ENCODE data around the gene CEP350. TPM values are rescaled to one million over a fixed set of nuclear protein-coding genes. Genes with fewer than 3 reads are reported as not detected.

Gene CEP350
- total and polyA plus RNA-seq, 2 of the 4 experiments (the other 2 are of a cell fraction), result 5.0 to 36.4 TPM

DNA sequence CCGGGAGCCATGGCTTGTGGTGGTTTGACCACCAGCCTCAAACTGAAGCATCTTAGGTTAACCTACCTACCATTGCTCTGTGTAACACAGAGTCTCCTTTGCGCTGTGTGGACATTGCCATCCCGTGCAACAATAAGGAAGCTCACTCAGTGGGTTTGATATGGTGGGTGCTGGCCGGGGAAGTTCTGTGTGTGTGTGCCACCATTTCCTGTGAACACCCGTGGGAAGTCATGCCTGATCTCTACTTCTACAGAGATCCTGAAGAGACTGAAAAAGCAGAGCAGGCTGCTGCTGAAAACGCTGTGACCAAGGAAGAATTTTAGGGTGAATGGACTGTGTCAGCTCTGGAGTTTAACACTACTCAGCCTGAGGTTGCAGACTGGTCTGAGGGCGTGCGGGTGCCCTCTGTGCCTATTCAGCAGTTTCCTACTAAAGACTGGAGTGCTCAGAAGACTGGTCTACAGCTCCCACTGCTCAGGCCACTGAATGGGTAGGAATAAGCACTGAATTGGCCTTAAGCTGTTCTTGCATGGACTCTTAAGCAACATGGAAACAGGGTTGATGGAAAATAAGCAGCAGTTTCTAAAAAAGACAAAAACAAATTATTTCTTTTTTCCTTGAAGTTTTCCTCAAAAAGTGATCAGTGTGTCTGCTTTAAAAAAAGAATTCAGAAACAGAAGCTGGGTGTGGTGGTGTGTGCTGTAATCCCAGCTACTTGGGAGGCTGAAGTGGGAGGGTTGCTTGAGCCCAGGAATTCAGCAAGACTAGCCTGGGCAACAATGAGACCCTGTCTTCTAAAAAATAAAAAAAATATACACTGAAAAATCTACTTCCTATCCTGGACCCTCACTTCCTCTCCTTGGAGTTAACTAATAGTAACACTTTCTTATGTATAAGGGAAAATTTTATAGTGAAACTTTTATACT, 14.6 kb downstream of the CEP350 start:
- H3K9me1 ChIP-seq (ENCODE audit: insufficient read depth, low read length), result peaks cover 7% of the 10 kb centered on the region
- no peaks in the 10 kb centered on the region for H3K27me3 ChIP-seq (ENCODE audit: control insufficient read depth, insufficient read depth, low read length)
- DNase-seq, result no peak
- no peak overlapping the region for H3K56ac ChIP-seq (ENCODE audit: extremely low read depth, insufficient read depth, low read length)
- H2BK15ac ChIP-seq (ENCODE audit: low read depth, low read length), result no peak overlapping the region
- H4K91ac ChIP-seq (ENCODE audit: insufficient read depth, low read depth, low read length), result no peak overlapping the region
- ATAC-seq (ENCODE audit: low read depth), result no peak
- H2BK20ac ChIP-seq (ENCODE audit: low read depth, low read length), result no peak overlapping the region
- BruUV-seq (replicated peaks), result no TSS peak
- peaks cover 1% of the 10 kb centered on the region; the same call in 1 of the 2 replicates for H3K4me1 ChIP-seq (ENCODE audit: control insufficient read depth, insufficient read depth, low read length)
- 0 out of 2 replicates have a peak overlapping the region, but pooled peaks have one; percentile 15 for H3K23ac ChIP-seq (ENCODE audit: low read depth, low read length)
- H3K18ac ChIP-seq (ENCODE audit: low read depth, low read length), result no peak overlapping the region
- no CpG with 5 or more reads among the region's 8 CpGs for WGBS, 2 experiments (ENCODE audit: extremely low coverage in 2 of 2, insufficient read length in 1 of 2)
- H2AK5ac ChIP-seq (ENCODE audit: low read depth, low read length), result no peak overlapping the region
- no peak overlapping the region for H2BK5ac ChIP-seq (ENCODE audit: low read depth, low read length, poor library complexity, severe bottlenecking)
- H3K9ac ChIP-seq (ENCODE audit: low read depth, low read length), result no peak overlapping the region
- no peak overlapping the region for H3K14ac ChIP-seq (replicated peaks; ENCODE audit: low read depth, low read length)
- intact Hi-C loops (cut with micrococcal nuclease) (loop anchor here (5.0 kb wide), 1 partner anchor 33 kb away; no protein-coding TSS in a partner anchor), dilution Hi-C loops (cut with HindIII; ENCODE audit: low sequenced_read_pairs, unreplicated experiment) (no loop called here), in situ Hi-C loops (cut with MboI; ENCODE audit: low sequenced_read_pairs) (no loop called here)
- no peak overlapping the region for H2BK120ac ChIP-seq (ENCODE audit: low read depth, low read length)
- ChIA-PET CTCF (no interaction called here), POLR2A (ENCODE audit: unreplicated experiment) (no interaction called here)
- no peak overlapping the region for H3K4ac ChIP-seq (ENCODE audit: low read depth, low read length)
- no peak overlapping the region for H4K8ac ChIP-seq (ENCODE audit: low read depth in 2 of 2, low read length in 2 of 2)
- H2AK9ac ChIP-seq (replicated peaks; ENCODE audit: low read depth, low read length, poor library complexity), result no peak overlapping the region
- no peak overlapping the region for H3K4me3 ChIP-seq (ENCODE audit: insufficient read depth, low read depth, low read length)
- H4K20me1 ChIP-seq (ENCODE audit: insufficient read depth, low read length), result peaks cover 17% of the 10 kb centered on the region; the same call in 1 of the 2 replicates
- H3K27ac ChIP-seq (ENCODE audit: insufficient read depth, low read length), result no peak overlapping the region
- H3K79me1 ChIP-seq (ENCODE audit: low read depth in 1 of 2, low read length in 2 of 2), result peaks cover 30 to 60% of the 10 kb centered on the region in 2 experiments
- no peak overlapping the region for H4K5ac ChIP-seq (ENCODE audit: low read depth, low read length)
- H3K4me2 ChIP-seq (ENCODE audit: low read depth, low read length), result no peak overlapping the region
- peaks cover 4% of the 10 kb centered on the region for H3K36me3 ChIP-seq (ENCODE audit: control insufficient read depth, insufficient read depth, low read length)
- no peaks in the 10 kb centered on the region for H3K9me3 ChIP-seq (ENCODE audit: control insufficient read depth, insufficient read depth, low read length)
- H2AFZ ChIP-seq (replicated peaks; ENCODE audit: low read length, poor library complexity), result no peak overlapping the region
- TF ChIP-seq RCOR1 (IDR thresholded peaks at IDR 0.05; ENCODE audit: insufficient replicate concordance, low read length), result no peak
- TF ChIP-seq MAZ (IDR thresholded peaks at IDR 0.05; ENCODE audit: borderline replicate concordance, low read depth, low read length), result no peak
- TF ChIP-seq FOS (IDR thresholded peaks at IDR 0.05; ENCODE audit: low read depth, low read length), result no peak
- TF ChIP-seq RFX5 (IDR thresholded peaks at IDR 0.05; ENCODE audit: low read depth, low read length), result no peak
- TF ChIP-seq MAFK (IDR thresholded peaks at IDR 0.05; ENCODE audit: low read depth, low read length), result no peak
- no peak for TF ChIP-seq POLR2A (IDR thresholded peaks at IDR 0.05; ENCODE audit: low read depth, low read length)
- TF ChIP-seq RAD21 (IDR thresholded peaks at IDR 0.05; ENCODE audit: low read length), result no peak
- TF ChIP-seq MXI1 (IDR thresholded peaks at IDR 0.05; ENCODE audit: borderline replicate concordance, low read depth, low read length), result no peak
- no peak for TF ChIP-seq BHLHE40 (IDR thresholded peaks at IDR 0.05; ENCODE audit: low read depth, low read length)
- no peak for TF ChIP-seq SMC3 (IDR thresholded peaks at IDR 0.05; ENCODE audit: low read depth, low read length)
- TF ChIP-seq, protein P1, sequence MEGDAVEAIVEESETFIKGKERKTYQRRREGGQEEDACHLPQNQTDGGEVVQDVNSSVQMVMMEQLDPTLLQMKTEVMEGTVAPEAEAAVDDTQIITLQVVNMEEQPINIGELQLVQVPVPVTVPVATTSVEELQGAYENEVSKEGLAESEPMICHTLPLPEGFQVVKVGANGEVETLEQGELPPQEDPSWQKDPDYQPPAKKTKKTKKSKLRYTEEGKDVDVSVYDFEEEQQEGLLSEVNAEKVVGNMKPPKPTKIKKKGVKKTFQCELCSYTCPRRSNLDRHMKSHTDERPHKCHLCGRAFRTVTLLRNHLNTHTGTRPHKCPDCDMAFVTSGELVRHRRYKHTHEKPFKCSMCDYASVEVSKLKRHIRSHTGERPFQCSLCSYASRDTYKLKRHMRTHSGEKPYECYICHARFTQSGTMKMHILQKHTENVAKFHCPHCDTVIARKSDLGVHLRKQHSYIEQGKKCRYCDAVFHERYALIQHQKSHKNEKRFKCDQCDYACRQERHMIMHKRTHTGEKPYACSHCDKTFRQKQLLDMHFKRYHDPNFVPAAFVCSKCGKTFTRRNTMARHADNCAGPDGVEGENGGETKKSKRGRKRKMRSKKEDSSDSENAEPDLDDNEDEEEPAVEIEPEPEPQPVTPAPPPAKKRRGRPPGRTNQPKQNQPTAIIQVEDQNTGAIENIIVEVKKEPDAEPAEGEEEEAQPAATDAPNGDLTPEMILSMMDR (conservative IDR thresholded peaks at IDR 0.05; ENCODE audit: low read depth, low read length), result no peak
- TF ChIP-seq, protein P2, sequence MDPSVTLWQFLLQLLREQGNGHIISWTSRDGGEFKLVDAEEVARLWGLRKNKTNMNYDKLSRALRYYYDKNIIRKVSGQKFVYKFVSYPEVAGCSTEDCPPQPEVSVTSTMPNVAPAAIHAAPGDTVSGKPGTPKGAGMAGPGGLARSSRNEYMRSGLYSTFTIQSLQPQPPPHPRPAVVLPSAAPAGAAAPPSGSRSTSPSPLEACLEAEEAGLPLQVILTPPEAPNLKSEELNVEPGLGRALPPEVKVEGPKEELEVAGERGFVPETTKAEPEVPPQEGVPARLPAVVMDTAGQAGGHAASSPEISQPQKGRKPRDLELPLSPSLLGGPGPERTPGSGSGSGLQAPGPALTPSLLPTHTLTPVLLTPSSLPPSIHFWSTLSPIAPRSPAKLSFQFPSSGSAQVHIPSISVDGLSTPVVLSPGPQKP (IDR thresholded peaks at IDR 0.05; ENCODE audit: borderline replicate concordance, low read depth, low read length), result no peak
- no peak for TF ChIP-seq NFE2L2 (IDR thresholded peaks at IDR 0.05; ENCODE audit: low read depth, low read length)
- TF ChIP-seq CHD1 (IDR thresholded peaks at IDR 0.05; ENCODE audit: low read depth, low read length), result no peak
- no peak for TF ChIP-seq CEBPB (IDR thresholded peaks at IDR 0.05; ENCODE audit: low read depth, low read length)
